ENCODE measurements around the gene ROS1. TPM values are rescaled to one million over a fixed set of nuclear protein-coding genes. Genes with fewer than 3 reads are reported as not detected.

ROS1 gene
- total and polyA plus RNA-seq, 3 experiments from 2014 or later = not detected

DNA sequence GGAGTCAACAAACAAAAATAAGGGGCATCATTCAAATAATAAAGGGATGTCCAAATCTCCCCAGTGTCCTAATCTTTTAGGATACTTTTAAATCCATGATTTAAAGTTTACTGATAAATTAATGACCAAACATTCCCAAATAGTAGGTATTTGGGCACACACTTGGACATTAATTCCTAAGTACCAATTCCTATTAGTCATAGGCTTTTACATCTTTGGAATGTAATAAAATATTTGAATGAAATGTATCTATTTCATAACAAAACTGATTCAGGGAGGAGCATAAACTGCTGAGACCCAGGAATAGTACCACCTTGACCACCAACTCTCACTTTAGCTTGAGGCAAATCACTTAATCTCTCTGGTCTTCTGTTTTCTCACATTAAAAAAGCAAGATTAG is 116.1 kb downstream of the ROS1 start:
- DNase-seq = no peak
- POLR2A ChIA-PET = no interaction called here
- H3K27me3 ChIP-seq (ENCODE audit: insufficient read depth, low read length, poor library complexity, severe bottlenecking) = no peaks in the 10 kb centered on the region
- peaks cover 6 to 16% of the 10 kb centered on the region in 2 donors for H3K27me3 Mint-ChIP-seq
- CTCF ChIA-PET = no interaction called here
- H3K4me3 ChIP-seq (ENCODE audit: low read length) = no peak overlapping the region
- H3K27ac Mint-ChIP-seq = no peak overlapping the region
- peaks cover 0 to 2% (median 0%) of the 10 kb centered on the region in 5 donors for H3K9me3 Mint-ChIP-seq
- H3K9me3 ChIP-seq (ENCODE audit: low read length) = no peaks in the 10 kb centered on the region
- H3K36me3 Mint-ChIP-seq = no peaks in the 10 kb centered on the region
- H3K36me3 ChIP-seq (ENCODE audit: insufficient read depth, low read length) = no peaks in the 10 kb centered on the region
- H3K4me3 Mint-ChIP-seq = no peak overlapping the region
- H3K4me1 ChIP-seq (ENCODE audit: insufficient read depth, low read length) = no peaks in the 10 kb centered on the region
- no peaks in the 10 kb centered on the region for H3K4me1 Mint-ChIP-seq
- H3K27ac ChIP-seq (ENCODE audit: low read depth, low read length) = no peak overlapping the region

DNA sequence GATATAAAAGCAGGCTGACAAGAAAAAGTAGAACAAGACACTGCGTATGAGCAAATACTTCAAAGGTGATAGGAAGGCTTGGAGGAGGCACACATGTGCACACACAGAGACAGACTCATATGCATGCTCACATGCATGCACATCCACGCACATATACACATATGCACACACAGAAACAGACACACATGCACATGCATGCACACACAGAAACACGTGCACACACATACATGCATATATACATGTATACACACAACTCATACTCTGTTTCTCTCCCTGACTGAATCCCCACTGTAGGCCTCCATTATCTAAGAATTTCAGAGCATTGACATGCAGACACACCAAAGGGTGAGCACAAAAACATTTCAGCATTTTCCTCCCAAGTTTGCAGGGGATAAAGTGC is 116.7 kb downstream of the ROS1 start:
- CTCF ChIA-PET = no interaction called here
- Histone ChIP-seq H3K27me3 (ENCODE audit: insufficient read depth, low read length, poor library complexity, severe bottlenecking) (no peaks in the 10 kb centered on the region), H3K4me1 (ENCODE audit: insufficient read depth, low read length) (no peaks in the 10 kb centered on the region), H3K36me3 (ENCODE audit: insufficient read depth, low read length) (no peaks in the 10 kb centered on the region), H3K27ac (ENCODE audit: low read depth, low read length) (no peak overlapping the region), H3K9me3 (ENCODE audit: low read length) (no peaks in the 10 kb centered on the region), H3K4me3 (ENCODE audit: low read length) (no peak overlapping the region)
- no peaks in the 10 kb centered on the region for H3K4me1 Mint-ChIP-seq
- peaks cover 0 to 2% (median 0%) of the 10 kb centered on the region in 5 donors for H3K9me3 Mint-ChIP-seq
- H3K27me3 Mint-ChIP-seq = peaks cover 6 to 16% of the 10 kb centered on the region in 2 donors
- POLR2A ChIA-PET = no interaction called here
- H3K4me3 Mint-ChIP-seq = no peak overlapping the region
- H3K27ac Mint-ChIP-seq = no peak overlapping the region
- no peak for DNase-seq
- no peaks in the 10 kb centered on the region for H3K36me3 Mint-ChIP-seq

DNA sequence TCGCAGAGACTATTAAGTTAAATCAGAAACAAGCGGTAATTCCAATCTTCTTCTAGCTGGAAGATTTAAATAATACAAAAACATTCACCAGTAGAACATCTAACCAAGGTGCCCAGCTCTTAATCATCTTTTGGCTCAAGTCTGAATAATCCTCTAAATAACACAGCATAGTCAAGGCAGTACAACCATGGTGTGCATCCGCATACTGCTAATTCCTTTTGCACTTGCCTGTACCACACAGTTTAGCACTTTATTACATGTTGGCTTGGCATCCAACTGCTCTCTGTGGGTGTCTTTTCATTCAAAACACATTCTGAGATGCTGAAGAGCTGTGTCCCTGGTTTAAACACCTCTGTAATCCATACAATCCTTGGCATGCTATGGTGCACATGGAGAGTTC is 118.1 kb downstream of the ROS1 start:
- POLR2A ChIA-PET = no interaction called here
- H3K9me3 Mint-ChIP-seq = peaks cover 0 to 2% (median 0%) of the 10 kb centered on the region in 5 donors
- CTCF ChIA-PET = no interaction called here
- H3K4me3 Mint-ChIP-seq = no peak overlapping the region
- no peaks in the 10 kb centered on the region for H3K4me1 Mint-ChIP-seq
- peaks cover 8 to 16% of the 10 kb centered on the region in 2 donors for H3K27me3 Mint-ChIP-seq
- no peak overlapping the region for H3K27ac Mint-ChIP-seq
- no peak for DNase-seq
- Histone ChIP-seq H3K27ac (ENCODE audit: low read depth, low read length) (no peak overlapping the region), H3K4me1 (ENCODE audit: insufficient read depth, low read length) (no peaks in the 10 kb centered on the region), H3K9me3 (ENCODE audit: low read length) (no peaks in the 10 kb centered on the region), H3K36me3 (ENCODE audit: insufficient read depth, low read length) (no peaks in the 10 kb centered on the region), H3K4me3 (ENCODE audit: low read length) (no peak overlapping the region), H3K27me3 (ENCODE audit: insufficient read depth, low read length, poor library complexity, severe bottlenecking) (no peaks in the 10 kb centered on the region)
- H3K36me3 Mint-ChIP-seq = no peaks in the 10 kb centered on the region

DNA sequence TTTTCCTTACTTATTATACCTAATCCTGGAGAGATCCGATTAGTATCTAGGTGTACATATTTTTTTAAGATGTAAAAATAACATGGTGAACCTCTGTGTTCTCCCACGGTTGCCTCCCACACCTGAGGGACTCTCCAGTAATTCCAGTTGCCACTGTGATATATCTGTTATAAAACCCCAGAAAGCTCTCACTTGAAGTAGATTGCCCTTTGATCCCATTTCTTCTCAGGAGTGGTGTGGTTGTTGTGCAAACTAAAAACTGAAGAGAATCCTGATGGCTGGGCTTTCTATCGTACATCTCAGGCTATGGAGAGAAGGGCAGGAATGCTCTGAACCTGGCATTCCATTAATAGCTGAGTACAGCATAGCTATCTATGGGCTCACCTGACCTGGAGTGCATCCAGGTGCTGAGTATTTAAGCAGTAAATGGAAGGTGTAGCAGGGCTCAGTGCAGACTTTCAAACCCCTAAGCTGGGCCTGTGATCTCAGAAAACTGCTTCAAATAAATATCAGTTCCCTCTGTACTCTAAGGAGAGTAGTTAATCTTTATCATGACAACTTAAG is 119.4 kb downstream of the ROS1 start:
- Mint-ChIP-seq H3K9me3 (peaks cover 0 to 2% (median 0%) of the 10 kb centered on the region in 5 donors), H3K4me3 (no peak overlapping the region), H3K36me3 (no peaks in the 10 kb centered on the region), H3K27ac (no peak overlapping the region), H3K27me3 (peaks cover 8 to 12% of the 10 kb centered on the region in 2 donors), H3K4me1 (no peaks in the 10 kb centered on the region)
- no peaks in the 10 kb centered on the region for H3K27me3 ChIP-seq (ENCODE audit: insufficient read depth, low read length, poor library complexity, severe bottlenecking)
- no peak for DNase-seq
- H3K9me3 ChIP-seq (ENCODE audit: low read length) = no peaks in the 10 kb centered on the region
- H3K27ac ChIP-seq (ENCODE audit: low read depth, low read length) = no peak overlapping the region
- CTCF ChIA-PET = no interaction called here
- H3K4me1 ChIP-seq (ENCODE audit: insufficient read depth, low read length) = no peaks in the 10 kb centered on the region
- POLR2A ChIA-PET = no interaction called here
- no peak overlapping the region for H3K4me3 ChIP-seq (ENCODE audit: low read length)
- no peaks in the 10 kb centered on the region for H3K36me3 ChIP-seq (ENCODE audit: insufficient read depth, low read length)

DNA sequence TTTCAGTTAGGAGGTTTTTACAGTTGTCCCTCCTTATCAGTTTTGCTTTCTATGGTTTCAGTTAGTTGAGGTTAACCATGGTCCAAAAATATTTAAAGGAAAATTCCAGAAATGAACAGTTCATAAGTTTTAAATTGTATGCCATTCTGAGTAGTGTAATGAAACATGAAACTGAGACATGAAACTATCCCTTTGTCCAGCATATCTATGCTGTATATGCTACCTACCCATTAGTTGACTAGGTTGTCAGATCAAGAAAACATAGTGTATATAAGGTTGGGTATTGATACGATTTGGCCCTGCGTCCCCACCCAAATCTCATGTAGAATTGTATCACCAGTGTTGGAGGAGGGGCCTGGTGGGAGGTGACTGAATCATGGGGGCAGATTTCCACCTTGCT is 121.3 kb downstream of the ROS1 start:
- ChIA-PET POLR2A (no interaction called here), CTCF (no interaction called here)
- no peak overlapping the region for H3K27ac ChIP-seq (ENCODE audit: low read depth, low read length)
- no peaks in the 10 kb centered on the region for H3K4me1 ChIP-seq (ENCODE audit: insufficient read depth, low read length)
- DNase-seq = no peak
- H3K9me3 ChIP-seq (ENCODE audit: low read length) = no peaks in the 10 kb centered on the region
- H3K4me3 ChIP-seq (ENCODE audit: low read length) = no peak overlapping the region
- H3K27me3 Mint-ChIP-seq = peaks cover 5 to 12% of the 10 kb centered on the region in 2 donors
- H3K36me3 Mint-ChIP-seq = no peaks in the 10 kb centered on the region
- no peaks in the 10 kb centered on the region for H3K4me1 Mint-ChIP-seq
- H3K9me3 Mint-ChIP-seq = no peaks in the 10 kb centered on the region
- no peak overlapping the region for H3K27ac Mint-ChIP-seq
- H3K36me3 ChIP-seq (ENCODE audit: insufficient read depth, low read length) = no peaks in the 10 kb centered on the region
- no peaks in the 10 kb centered on the region for H3K27me3 ChIP-seq (ENCODE audit: insufficient read depth, low read length, poor library complexity, severe bottlenecking)
- no peak overlapping the region for H3K4me3 Mint-ChIP-seq

DNA sequence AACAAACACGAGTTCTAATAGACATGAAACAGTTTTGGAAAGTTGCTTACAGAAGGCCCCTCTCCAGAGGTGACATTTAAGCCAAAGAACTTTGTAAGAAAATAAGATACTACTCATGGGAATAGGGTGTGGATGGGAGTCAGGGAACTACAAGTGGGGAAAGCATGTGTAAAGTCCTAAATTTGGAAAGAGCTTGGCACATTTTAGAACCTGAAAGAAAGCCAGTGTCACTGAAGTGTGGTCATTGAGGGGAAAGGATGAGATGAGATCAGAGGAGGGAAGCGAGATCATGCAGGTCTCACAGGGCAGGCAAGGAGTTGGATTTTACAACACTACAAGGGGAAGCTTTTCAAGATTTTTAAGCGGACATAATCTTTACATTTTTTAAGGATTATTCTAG is 122.4 kb downstream of the ROS1 start:
- Histone ChIP-seq H3K4me3 (ENCODE audit: low read length) (no peak overlapping the region), H3K4me1 (ENCODE audit: insufficient read depth, low read length) (no peaks in the 10 kb centered on the region), H3K27me3 (ENCODE audit: insufficient read depth, low read length, poor library complexity, severe bottlenecking) (no peaks in the 10 kb centered on the region), H3K9me3 (ENCODE audit: low read length) (no peaks in the 10 kb centered on the region), H3K27ac (ENCODE audit: low read depth, low read length) (no peak overlapping the region), H3K36me3 (ENCODE audit: insufficient read depth, low read length) (no peaks in the 10 kb centered on the region)
- DNase-seq = no peak
- Mint-ChIP-seq H3K4me3 (no peak overlapping the region), H3K9me3 (no peaks in the 10 kb centered on the region), H3K4me1 (no peaks in the 10 kb centered on the region), H3K27ac (no peak overlapping the region), H3K36me3 (no peaks in the 10 kb centered on the region), H3K27me3 (peaks cover 2 to 12% of the 10 kb centered on the region in 2 donors)
- ChIA-PET POLR2A (no interaction called here), CTCF (no interaction called here)

DNA sequence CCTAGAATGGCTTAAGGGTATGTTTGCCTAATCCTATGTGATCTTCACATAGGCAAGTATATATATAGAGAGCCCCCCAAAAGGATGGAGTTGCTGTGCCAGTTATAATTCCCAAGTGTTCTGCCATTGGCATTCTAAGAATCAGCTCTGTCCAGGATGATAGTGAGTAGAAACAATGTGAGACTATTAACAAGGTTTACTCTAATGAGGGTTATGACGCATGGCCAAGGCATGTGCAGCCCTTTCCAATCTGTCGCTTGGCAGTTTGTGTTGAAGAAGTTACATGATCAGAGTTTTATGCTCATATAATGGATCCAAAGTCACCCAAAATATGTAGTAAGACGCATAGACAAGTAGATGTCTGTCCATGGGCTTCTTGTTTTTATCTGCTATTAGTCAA is 126.8 kb downstream of the ROS1 start:
- ChIA-PET POLR2A (no interaction called here), CTCF (no interaction called here)
- H3K27me3 Mint-ChIP-seq = peaks cover 2 to 4% of the 10 kb centered on the region in 2 donors
- no peak for DNase-seq
- no peaks in the 10 kb centered on the region for H3K36me3 Mint-ChIP-seq
- no peaks in the 10 kb centered on the region for H3K4me1 Mint-ChIP-seq
- Histone ChIP-seq H3K4me3 (ENCODE audit: low read length) (no peak overlapping the region), H3K9me3 (ENCODE audit: low read length) (no peaks in the 10 kb centered on the region), H3K36me3 (ENCODE audit: insufficient read depth, low read length) (no peaks in the 10 kb centered on the region), H3K27ac (ENCODE audit: low read depth, low read length) (no peak overlapping the region), H3K27me3 (ENCODE audit: insufficient read depth, low read length, poor library complexity, severe bottlenecking) (no peaks in the 10 kb centered on the region), H3K4me1 (ENCODE audit: insufficient read depth, low read length) (no peaks in the 10 kb centered on the region)
- no peaks in the 10 kb centered on the region for H3K9me3 Mint-ChIP-seq
- H3K27ac Mint-ChIP-seq = no peak overlapping the region
- H3K4me3 Mint-ChIP-seq = no peak overlapping the region

DNA sequence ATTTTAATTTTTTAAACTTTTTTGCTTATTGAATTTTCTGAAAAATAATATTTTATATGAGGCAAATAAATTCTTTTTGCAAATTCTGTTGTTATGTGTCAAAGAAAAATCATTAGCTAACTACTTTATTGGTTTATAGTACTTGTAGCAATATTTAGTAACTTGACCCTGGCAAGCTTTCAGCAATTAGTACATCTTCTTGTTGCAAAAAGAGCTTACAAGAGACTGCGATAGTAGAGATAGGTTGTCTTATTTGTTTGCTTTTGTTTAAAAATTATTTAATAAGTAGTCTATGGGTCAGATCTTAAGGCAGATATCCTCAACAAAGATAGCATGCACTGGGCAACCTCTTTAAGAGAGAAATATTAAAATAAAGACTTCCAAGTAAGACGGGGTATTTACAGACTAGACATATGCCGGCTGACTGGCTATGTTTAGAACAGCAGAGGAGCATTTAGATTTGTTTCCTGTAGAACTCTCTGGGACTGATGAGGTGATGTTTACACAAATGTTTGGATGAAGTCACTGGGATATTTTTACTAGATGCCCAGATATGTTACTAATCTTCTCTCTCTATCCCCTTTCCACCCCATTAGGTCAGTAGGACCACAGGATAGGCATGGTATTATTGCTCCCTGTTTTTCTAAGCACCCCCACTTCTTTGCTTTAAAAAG is 135.4 kb downstream of the ROS1 start:
- CTCF ChIA-PET = no interaction called here
- Mint-ChIP-seq H3K4me1 (no peaks in the 10 kb centered on the region), H3K36me3 (no peaks in the 10 kb centered on the region), H3K9me3 (peaks cover 0 to 2% (median 2%) of the 10 kb centered on the region in 5 donors), H3K27ac (no peak overlapping the region), H3K4me3 (no peak overlapping the region), H3K27me3 (peaks cover 5 to 15% of the 10 kb centered on the region in 2 donors)
- no peaks in the 10 kb centered on the region for H3K27me3 ChIP-seq (ENCODE audit: insufficient read depth, low read length, poor library complexity, severe bottlenecking)
- H3K27ac ChIP-seq (ENCODE audit: low read depth, low read length) = no peak overlapping the region
- no peaks in the 10 kb centered on the region for H3K36me3 ChIP-seq (ENCODE audit: insufficient read depth, low read length)
- POLR2A ChIA-PET = no interaction called here
- DNase-seq = no peak
- no peak overlapping the region for H3K4me3 ChIP-seq (ENCODE audit: low read length)
- H3K9me3 ChIP-seq (ENCODE audit: low read length) = no peaks in the 10 kb centered on the region
- no peaks in the 10 kb centered on the region for H3K4me1 ChIP-seq (ENCODE audit: insufficient read depth, low read length)
